HepG2 (cell line): ENCODE data around the gene ZCCHC17. TPM values are rescaled to one million over a fixed set of nuclear protein-coding genes. Genes with fewer than 3 reads are reported as not detected.

Experiments used
- CSRNP1 ChIP-seq: sonication (generic); formaldehyde crosslinking; IDR thresholded peaks from 2 replicates; pipeline ENCODE4 v1.8.1; 2023; ENCODE audit warnings: mild to moderate bottlenecking, missing genetic modification reagents
- DMAP1 ChIP-seq: IDR thresholded peaks from 2 replicates; pipeline ENCODE4 v1.6.1; 2016
- GATA4 ChIP-seq: sonication (generic); IDR thresholded peaks from 2 replicates; pipeline ENCODE4 v1.6.1; 2016; ENCODE audit warnings: antibody characterized with exemption, low read depth, borderline replicate concordance
- GFI1 ChIP-seq: sonication (generic); formaldehyde crosslinking; IDR thresholded peaks from 2 replicates; pipeline ENCODE4 v1.5.0; 2020; ENCODE audit warnings: missing genetic modification reagents, mild to moderate bottlenecking, borderline replicate concordance
- KDM2A ChIP-seq: sonication (generic); formaldehyde crosslinking; IDR thresholded peaks from 2 replicates; pipeline ENCODE4 v1.4.0; 2020; ENCODE audit warnings: low read depth, missing genetic modification reagents, borderline replicate concordance
- SRF ChIP-seq: IDR thresholded peaks from 2 replicates; pipeline ENCODE4 v1.6.1; 2011; ENCODE audit warnings: mild to moderate bottlenecking, low read depth, low read length, moderate library complexity
- STAT6 ChIP-seq: sonication (generic); formaldehyde crosslinking; IDR thresholded peaks from 2 replicates; pipeline ENCODE4 v1.4.0; 2020; ENCODE audit warnings: missing genetic modification reagents, mild to moderate bottlenecking, borderline replicate concordance
- ZNF263 ChIP-seq: sonication (generic); formaldehyde crosslinking; IDR thresholded peaks from 2 replicates; pipeline ENCODE4 v1.4.0; 2020; ENCODE audit warnings: missing genetic modification reagents
- ZNF704 ChIP-seq: sonication (generic); formaldehyde crosslinking; IDR thresholded peaks from 2 replicates; pipeline ENCODE4 v1.8.1; 2023; ENCODE audit warnings: mild to moderate bottlenecking, inconsistent platforms, moderate library complexity, missing genetic modification reagents, borderline replicate concordance
- ZNF747 ChIP-seq: sonication (generic); formaldehyde crosslinking; IDR thresholded peaks from 2 replicates; pipeline ENCODE4 v1.8.1; 2023; ENCODE audit warnings: missing genetic modification reagents, mild to moderate bottlenecking, borderline replicate concordance
- ZNF788 ChIP-seq: sonication (generic); formaldehyde crosslinking; IDR thresholded peaks from 2 replicates; pipeline ENCODE4 v1.5.0; 2020; ENCODE audit warnings: mild to moderate bottlenecking, missing genetic modification reagents, borderline replicate concordance
- ZSCAN25 ChIP-seq: sonication (generic); formaldehyde crosslinking; IDR thresholded peaks from 2 replicates; pipeline ENCODE4 v1.8.0; 2022; ENCODE audit warnings: mild to moderate bottlenecking, missing genetic modification reagents
- ZXDC ChIP-seq: sonication (generic); formaldehyde crosslinking; IDR thresholded peaks from 2 replicates; pipeline ENCODE4 v1.5.0; 2020; ENCODE audit warnings: mild to moderate bottlenecking, missing genetic modification reagents
- polyA plus RNA-seq, 8 experiments: library from polyadenylated mRNA; depleted of rRNA in 3 of 8; stranded (reverse) in 7 of 8; unstranded in 1 of 8; fragments of >200 nt; fragmentation: Illumina TruSeq in 4 of 8; extraction: Trizol in 4 of 8; gene quantifications; 2 replicates each; pipeline versions ENCODE4 v1.2.1 to v1.2.3, GENCODE V29; 2011 to 2016; ENCODE audit warnings: low read depth in 4 of 8, missing spikeins in 1 of 8, mixed read lengths in 1 of 8; ENCODE audit not compliant: insufficient read depth in 1 of 8
- total RNA-seq, 5 experiments: library from RNA; depleted of rRNA; stranded (reverse); fragments of >200 nt; fragmentation: Illumina TruSeq; extraction: Trizol; gene quantifications; 2 replicates each; pipeline ENCODE4 v1.2.3, GENCODE V29; 2016; ENCODE audit warnings: low read depth in 1 of 5
- TF ChIP-seq, protein P1 (sequence below): sonication (generic); formaldehyde crosslinking; IDR thresholded peaks from 2 replicates; pipeline ENCODE4 v1.5.0; 2020; ENCODE audit warnings: mild to moderate bottlenecking, missing genetic modification reagents, borderline replicate concordance

Gene ZCCHC17
- total and polyA plus RNA-seq, 2 of the 13 experiments (the other 11 are each of a cell fraction or from before 2014, with no cell fraction given) = 20.5 to 53.0 TPM

GRCh38 chr1:31296486-31297276 is at the start of gene ZCCHC17, which contains the start of gene SNRNP40 (continued):
- TF ChIP-seq ZSCAN25 (peak; percentile 33; the same call in 1 of the 2 replicates), CSRNP1 (CRISPR knock-in tag) (peak; percentile 66; the same call in 1 of the 2 replicates), ZNF263 (CRISPR knock-in tag) (peak; percentile 56; the same call in 1 of the 2 replicates), DMAP1 (CRISPR knock-in tag) (peak; percentile 91), GATA4 (peak; percentile 56; the same call in 1 of the 2 replicates), KDM2A (peak; percentile 66), ZNF747 (CRISPR knock-in tag) (0 out of 2 replicates have a peak, but pooled peaks have one; percentile 63), GFI1 (CRISPR knock-in tag) (no peak), STAT6 (peak; percentile 63; the same call in 1 of the 2 replicates), ZXDC (CRISPR knock-in tag) (peak; percentile 74; the same call in 1 of the 2 replicates), SRF (peak; percentile 19; the same call in 1 of the 2 replicates), ZNF704 (CRISPR knock-in tag) (peak; percentile 41; the same call in 1 of the 2 replicates), ZNF788 (peak; percentile 53; the same call in 1 of the 2 replicates)
- TF ChIP-seq, protein P1, sequence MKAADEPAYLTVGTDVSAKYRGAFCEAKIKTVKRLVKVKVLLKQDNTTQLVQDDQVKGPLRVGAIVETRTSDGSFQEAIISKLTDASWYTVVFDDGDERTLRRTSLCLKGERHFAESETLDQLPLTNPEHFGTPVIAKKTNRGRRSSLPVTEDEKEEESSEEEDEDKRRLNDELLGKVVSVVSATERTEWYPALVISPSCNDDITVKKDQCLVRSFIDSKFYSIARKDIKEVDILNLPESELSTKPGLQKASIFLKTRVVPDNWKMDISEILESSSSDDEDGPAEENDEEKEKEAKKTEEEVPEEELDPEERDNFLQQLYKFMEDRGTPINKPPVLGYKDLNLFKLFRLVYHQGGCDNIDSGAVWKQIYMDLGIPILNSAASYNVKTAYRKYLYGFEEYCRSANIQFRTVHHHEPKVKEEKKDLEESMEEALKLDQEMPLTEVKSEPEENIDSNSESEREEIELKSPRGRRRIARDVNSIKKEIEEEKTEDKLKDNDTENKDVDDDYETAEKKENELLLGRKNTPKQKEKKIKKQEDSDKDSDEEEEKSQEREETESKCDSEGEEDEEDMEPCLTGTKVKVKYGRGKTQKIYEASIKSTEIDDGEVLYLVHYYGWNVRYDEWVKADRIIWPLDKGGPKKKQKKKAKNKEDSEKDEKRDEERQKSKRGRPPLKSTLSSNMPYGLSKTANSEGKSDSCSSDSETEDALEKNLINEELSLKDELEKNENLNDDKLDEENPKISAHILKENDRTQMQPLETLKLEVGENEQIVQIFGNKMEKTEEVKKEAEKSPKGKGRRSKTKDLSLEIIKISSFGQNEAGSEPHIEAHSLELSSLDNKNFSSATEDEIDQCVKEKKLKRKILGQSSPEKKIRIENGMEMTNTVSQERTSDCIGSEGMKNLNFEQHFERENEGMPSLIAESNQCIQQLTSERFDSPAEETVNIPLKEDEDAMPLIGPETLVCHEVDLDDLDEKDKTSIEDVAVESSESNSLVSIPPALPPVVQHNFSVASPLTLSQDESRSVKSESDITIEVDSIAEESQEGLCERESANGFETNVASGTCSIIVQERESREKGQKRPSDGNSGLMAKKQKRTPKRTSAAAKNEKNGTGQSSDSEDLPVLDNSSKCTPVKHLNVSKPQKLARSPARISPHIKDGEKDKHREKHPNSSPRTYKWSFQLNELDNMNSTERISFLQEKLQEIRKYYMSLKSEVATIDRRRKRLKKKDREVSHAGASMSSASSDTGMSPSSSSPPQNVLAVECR (CRISPR knock-in tag) = peak; percentile 95
